NCI-H1048 (cell line): ENCODE measurements around the gene SLC27A6.
"Not testable (repeated sequence)": the region's sequence is repeated elsewhere in the genome, so short reads cannot be mapped to it uniquely, and the experiment has no call there.

ENCODE experiments used
- DNase-seq: peaks from one replicate; lab custom pipeline; 2025; lab: John Stamatoyannopoulos, UW

SLC27A6 gene

GRCh38 chr5:129001841-129002526, 36.7 kb downstream of the SLC27A6 start:
- no peak for DNase-seq

GRCh38 chr5:129002527-129002842, 37.2 kb downstream of the SLC27A6 start:
- DNase-seq, result no peak

- no peak for DNase-seq
These were observed 37.9 kb downstream of the SLC27A6 start for GRCh38 chr5:129003232-129003631.

- no peak for DNase-seq
These were observed 48.9 kb downstream of the SLC27A6 start for GRCh38 chr5:129014185-129014584.

GRCh38 chr5:129018837-129019236, 53.5 kb downstream of the SLC27A6 start:
- DNase-seq, result no peak

GRCh38 chr5:129019401-129019908, 54.2 kb downstream of the SLC27A6 start:
- no peak for DNase-seq

GRCh38 chr5:129020683-129021082, 55.4 kb downstream of the SLC27A6 start:
- no peak for DNase-seq

- no peak for DNase-seq
These were observed 56.5 kb downstream of the SLC27A6 start for GRCh38 chr5:129021744-129022143.

- DNase-seq, result no peak
These were observed 57.3 kb downstream of the SLC27A6 start for GRCh38 chr5:129022599-129022998.

GRCh38 chr5:129027260-129027659, 62.0 kb downstream of the SLC27A6 start:
- DNase-seq, result no peak

- no peak for DNase-seq
These were observed 66.8 kb downstream of the SLC27A6 start for GRCh38 chr5:129031886-129032683.

GRCh38 chr5:129036257-129036656, 71.0 kb downstream of the SLC27A6 start:
- DNase-seq, result not testable (repeated sequence)

GRCh38 chr5:129041196-129041881, 76.1 kb downstream of the SLC27A6 start:
- no peak for DNase-seq

- DNase-seq, result no peak
These were observed 77.0 kb downstream of the SLC27A6 start for GRCh38 chr5:129042306-129042705.

- no peak for DNase-seq
These were observed 78.6 kb downstream of the SLC27A6 start for GRCh38 chr5:129043894-129044293.

- DNase-seq, result no peak
These were observed 80.9 kb downstream of the SLC27A6 start for GRCh38 chr5:129046151-129046550.

GRCh38 chr5:129048509-129048908, 83.2 kb downstream of the SLC27A6 start:
- DNase-seq, result no peak

GRCh38 chr5:129049126-129049799, 84.0 kb downstream of the SLC27A6 start:
- DNase-seq, result no peak

- no peak for DNase-seq
These were observed 86.0 kb downstream of the SLC27A6 start for GRCh38 chr5:129051283-129051682.

- no peak for DNase-seq
These were observed 88.2 kb downstream of the SLC27A6 start for GRCh38 chr5:129053438-129053837.

GRCh38 chr5:129057329-129057728, 92.0 kb downstream of the SLC27A6 start:
- no peak for DNase-seq

GRCh38 chr5:129061849-129062248, 96.6 kb downstream of the SLC27A6 start:
- no peak for DNase-seq
